Stimulated activated CD4-positive, alpha-beta T cell treated with anti-CD3 and anti-CD28 coated beads, Interleukin-1b, Interleukin-23, amount 100 ng/mL, for 1 hour (primary cell): ENCODE results near the gene SCN10A.

ENCODE experiments used
- DNase-seq, 2 donors: peaks; one replicate each; pipeline ENCODE4 v3.0.0-alpha.2; 2020; ENCODE audit warnings: low read depth in 2 of 2

Gene SCN10A

DNA sequence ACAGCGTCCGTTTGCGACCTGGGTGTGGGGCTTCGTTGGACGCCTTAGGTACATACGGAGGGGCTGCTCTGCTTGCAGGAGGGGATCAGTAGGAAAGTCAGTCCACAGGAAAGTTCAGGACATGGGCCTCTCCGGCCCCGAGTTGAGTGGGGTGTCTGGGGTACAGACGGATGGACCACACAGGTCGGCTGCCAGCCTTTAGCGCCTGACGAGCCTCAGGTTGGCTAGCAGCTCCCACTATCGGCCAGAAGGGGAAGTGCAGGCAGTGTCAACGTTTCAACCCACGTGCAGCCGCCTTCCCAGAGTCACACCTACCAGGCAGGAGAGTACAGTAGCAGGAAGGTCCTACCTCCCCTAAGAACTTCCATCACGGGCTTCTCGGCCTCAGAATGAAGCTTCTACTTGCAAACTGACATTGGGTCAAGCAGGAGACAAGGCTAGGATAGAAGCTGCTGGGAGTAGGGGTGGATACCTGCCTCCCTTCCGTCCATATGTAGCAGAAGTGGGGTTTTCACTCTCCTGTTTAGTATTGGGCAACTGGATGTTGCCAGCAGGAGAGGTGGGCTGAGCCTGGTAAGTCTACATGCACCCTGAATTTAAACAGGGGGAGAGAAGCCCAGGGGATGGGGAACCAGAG lies 164.7 kb downstream of the SCN10A start:
- DNase-seq = peak; percentile 29 to 46

DNA sequence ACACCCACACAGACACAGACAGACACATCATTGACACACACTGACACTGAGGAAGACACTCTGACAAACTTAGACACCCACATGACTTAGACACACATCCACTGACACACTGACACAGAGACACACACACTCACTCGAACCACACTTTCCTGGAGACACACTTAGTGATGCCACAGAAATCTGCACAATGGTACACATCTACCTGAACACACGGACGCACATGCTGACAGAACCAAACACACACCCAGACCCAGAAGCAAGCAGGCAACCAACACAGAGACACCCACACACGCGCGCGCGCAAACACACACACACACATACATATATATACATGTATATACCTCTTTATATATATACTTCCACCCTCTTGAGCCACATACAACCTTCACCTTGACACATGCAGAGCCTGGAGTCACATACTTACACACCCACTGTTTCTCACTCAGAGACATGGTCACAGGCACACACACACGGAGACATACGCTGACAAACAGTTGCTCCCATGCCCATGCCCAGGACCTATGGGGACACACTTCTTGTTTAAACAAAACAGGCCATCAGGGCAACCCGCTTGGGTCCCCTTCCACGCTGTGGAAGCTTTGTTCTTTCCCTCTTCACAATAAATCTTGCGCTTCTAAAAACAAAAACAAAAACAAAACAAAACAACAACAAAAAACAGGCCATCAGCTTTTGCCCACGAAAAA lies 165.6 kb downstream of the SCN10A start:
- no peak for DNase-seq

GRCh38 chr3:38649500-38650247 lies 166.3 kb downstream of the SCN10A start, which contains the start of gene SCN5A:
TSS of gene SCN5A (minus strand) at chr3:38649687. CDS start at chr3:38633307, 16,380 bp downstream.
- DNase-seq = peak; percentile 11 to 33

- no peak for DNase-seq
Observed at GRCh38 chr3:38648659-38649499, 167.1 kb downstream of the SCN10A start.

DNA sequence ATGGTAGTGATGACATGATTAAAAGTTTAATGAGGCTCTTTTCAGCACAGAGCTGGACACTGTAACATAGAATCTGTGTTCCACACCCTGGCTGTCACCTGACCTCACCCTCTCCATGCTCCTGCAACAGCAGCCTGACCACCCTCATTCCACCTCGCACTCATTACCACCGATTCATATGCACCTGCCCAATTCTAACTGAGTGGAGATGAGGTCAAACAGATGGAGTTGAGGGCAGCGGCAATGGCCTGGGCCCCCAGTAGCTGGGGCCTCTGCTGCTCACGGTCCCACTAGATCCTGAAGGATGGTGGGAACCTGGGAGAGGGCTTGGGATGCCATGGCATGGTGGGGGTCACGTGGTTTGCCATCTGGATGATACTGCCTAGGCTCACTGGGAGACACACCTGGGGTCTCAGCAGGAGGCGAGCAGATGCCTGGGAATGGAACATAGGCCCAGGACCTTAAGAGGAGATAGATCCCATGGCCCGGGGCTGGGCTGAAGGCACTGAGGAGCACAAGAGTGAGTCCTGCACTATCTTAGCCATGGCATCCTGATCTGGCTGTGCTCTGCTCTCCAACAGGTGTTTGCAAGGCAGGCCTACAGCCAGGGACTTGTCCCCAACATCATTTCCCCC lies 167.9 kb downstream of the SCN10A start:
- DNase-seq = no peak

- DNase-seq = no peak
Observed at GRCh38 chr3:38647217-38647970, 168.6 kb downstream of the SCN10A start.
